Stimulated activated CD4-positive, alpha-beta T cell treated with anti-CD3 and anti-CD28 coated beads, TNF-alpha, amount 100 ng/mL, for 24 hours (primary cell): ENCODE measurements around the gene UBE2L3.
"Not testable (repeated sequence)": the region's sequence is repeated elsewhere in the genome, so short reads cannot be mapped to it uniquely, and the experiment has no call there.

Source experiments
- DNase-seq, 3 experiments: peaks; one replicate each; pipeline ENCODE4 v3.0.0-alpha.2; 2020; ENCODE audit warnings: low read depth in 3 of 3

The UBE2L3 gene

DNA sequence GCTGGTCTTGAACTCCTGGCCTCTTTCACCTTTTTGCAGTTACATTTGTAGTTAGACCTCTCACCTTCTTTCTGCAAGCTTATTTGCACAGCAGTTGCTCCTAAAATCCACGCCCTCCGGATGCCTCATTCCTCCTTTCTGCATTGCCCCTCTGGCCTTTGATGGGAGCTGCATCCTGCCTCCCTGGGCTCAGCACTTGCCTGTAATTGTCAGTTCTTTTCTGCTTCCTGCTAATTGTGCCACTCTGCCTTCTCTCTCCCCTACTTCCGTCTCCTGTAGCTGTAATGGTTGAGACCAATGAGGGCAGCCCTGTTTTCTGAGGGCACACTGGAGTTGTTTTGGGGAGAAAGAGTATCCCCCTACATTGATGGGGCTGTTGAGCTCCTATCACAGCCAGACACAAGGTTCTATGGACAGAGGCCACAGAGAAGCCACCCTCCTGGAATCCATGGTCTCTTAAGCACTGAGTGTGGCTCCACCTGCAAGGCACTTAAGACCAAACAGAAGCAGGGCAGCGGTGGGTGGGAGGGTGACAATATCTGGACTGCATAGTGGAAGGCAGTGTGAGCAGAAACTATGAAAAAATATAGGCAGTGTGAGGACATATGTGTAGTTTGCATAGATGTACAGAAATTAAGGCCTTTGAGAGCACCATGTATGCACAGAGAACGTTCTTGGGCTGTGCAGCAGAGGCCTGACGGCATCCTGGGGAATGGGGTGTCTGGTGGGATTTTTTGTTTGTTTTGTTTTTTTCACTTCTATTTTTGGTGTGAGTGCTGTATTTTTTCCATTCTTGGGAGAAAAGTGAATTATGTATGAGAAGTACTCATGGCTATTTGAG is 31.8 kb downstream of the UBE2L3 start:
- no peak for DNase-seq

DNA sequence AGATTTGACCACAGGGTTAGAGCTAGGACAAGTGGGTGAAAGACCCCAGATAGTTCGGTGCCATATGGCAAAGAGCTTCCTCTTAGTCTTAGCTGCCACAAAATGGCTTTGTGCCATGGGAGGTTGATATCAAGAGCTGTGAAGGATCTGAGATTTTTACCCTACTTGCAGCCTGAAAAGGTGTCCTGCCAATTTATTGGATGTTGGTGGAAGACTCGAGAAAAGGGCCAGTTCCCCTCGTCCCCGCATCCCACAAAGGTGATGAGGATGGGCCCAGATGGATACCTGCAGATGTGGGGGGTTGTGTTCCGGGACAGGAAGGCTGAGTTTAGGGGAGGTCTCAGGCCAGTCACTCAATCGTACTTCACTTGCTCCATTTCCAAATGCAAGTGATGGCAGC is 35.1 kb downstream of the UBE2L3 start:
- no peak for DNase-seq

DNA sequence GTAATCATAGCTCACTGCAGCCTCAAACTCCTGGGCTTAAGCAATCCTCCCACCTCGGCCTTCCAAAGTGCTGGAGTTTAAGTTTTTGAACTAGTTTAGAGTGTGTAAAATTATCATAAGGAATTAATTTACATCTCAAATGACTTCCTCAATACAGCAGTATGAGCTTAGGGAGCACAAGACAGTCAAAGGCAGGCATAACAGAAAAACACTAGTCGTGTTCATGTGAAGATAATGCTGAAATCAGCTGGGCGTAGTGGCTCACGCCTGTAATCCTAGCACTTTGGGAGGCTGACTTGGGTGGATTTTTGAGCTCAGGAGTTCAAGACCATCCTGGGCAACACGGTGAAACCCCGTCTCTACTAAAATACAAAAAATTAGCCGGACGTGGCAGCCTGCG is 36.5 kb downstream of the UBE2L3 start:
- no peak for DNase-seq

DNA sequence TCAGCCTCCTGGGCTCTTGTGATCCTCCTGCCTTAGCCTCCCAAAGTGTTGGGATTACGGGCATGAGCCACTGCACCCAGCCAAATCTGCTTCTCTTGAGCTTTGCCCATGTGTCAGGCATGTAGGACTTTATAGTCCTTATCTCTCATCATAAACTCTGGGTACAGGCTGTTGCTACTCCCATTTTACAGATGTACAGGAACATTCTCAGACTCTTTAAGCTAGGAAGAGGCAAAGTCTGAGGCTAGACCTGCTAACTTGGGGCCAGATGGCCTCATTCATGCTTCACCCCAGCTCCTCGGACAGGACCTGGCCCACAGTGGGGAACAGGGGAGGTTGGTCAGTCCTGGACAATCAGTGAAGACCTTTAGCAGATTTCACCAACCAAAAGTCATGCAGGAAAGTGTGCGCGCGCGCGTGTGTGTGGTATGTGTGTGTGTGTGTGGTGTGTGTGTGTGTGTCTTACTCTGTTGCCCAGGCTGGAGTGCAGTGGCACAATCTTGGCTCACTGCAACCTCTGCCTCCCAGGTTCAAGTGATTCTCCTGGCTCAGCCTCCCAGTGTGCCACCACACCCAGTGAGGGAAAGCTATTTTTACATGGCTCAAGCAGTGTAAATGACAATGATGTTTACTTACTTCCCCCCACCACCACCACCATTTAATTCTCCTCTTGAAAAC is 38.5 kb downstream of the UBE2L3 start:
- no peak for DNase-seq

DNA sequence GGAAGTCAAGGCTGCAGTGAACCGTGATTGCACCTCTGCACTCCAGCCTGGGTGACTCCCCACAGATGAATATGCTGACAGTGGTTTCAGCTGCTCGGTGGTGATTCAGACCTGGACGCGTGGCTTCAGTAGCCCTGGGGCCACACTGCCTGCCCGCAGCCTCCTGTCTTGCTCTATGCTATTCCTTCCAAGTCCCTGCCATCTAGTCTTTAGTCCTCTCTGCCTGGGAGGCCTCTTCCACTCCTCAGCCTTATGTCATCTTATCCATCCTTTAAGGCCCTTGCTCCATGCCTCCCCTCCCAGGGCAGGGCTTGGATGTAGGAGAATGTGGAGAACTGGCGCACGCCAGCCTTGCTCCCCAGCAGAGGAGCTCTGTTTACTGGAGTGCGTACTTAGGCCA is 39.3 kb downstream of the UBE2L3 start:
- no peak for DNase-seq

DNA sequence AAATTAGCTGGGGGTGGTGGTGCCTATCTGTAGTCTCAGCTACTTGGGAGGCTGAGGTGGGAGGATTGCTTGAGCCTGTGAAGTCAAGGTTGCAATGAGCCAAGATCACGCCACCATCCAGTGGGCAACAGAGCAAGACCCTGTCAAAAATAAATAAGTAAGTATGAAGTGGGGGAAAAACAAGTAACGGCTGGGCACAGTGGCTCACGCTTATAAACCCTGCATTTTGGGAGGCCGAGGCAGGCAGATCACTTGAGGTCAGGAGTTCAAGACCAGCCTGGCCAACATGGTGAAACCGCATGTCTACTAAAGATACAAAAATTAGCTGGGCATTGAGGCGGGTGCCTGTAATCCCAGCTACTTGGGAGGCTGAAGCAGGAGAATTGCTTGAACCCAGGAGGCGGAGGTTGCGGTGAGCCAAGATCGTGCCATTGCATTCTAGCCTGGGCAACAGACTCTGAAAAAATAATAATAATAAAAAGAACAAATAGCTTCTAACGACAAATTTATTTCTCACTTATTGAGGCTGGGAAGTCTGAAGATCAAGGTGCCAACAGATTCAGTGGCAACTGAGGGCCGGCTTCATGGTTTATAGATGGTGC is 42.1 kb downstream of the UBE2L3 start:
- DNase-seq = not testable (repeated sequence)

DNA sequence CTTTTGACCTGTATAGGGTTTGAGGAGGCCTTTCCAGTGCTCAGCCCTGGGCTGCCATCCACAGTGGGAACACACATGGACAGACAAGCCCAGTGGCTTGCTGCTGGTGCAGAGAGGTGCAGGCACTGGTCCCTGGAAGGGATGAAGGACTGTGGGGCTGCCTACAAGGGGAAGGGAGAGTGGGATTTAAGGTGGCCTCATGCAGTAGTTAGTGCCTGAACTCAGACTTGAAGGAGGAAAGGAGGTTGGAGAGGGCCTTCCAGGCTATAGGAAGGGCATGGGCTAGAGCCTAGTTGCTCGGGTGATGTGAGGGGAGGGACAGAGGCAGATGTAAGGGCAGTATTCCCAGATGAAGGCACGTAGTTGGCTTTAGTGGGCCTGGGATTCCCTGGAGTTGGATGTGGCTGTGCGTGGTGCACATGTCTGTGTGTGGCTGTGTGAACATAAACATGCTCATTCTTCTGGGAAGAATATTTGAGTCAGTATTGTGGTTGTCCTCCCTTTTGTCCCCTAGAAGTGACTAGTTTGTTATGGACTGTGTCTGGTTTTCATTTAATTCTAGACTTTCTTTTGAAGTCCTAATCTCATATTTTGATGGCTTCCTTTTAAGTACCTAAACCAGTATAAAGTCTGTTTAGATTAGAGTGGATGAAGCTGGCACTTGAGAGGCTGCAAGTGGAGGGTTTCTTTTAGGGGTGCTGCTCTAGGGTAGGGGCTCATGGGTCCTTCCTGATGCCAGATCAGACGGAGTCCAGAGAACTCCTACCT is 43.9 kb downstream of the UBE2L3 start:
- no peak for DNase-seq

DNA sequence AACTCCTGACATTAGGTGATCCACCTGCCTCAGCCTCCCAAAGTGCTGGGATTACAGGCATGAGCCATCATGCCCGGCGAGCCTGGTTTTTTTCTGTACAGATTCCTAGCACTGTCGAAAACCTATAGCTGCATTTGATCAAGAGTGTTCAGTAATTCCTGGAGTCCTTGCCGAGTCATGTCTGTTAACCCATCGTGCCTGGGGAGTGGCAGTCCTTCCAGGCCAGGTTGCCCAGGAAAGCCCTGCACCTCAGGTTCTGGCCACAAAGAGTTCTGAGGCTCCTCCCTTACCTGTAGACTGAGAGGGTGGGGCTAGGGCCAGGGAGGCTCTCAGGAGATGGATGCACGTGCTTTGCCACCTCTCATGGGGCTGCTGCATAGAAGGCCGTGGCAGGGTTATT is 45.3 kb downstream of the UBE2L3 start:
- DNase-seq = no peak

DNA sequence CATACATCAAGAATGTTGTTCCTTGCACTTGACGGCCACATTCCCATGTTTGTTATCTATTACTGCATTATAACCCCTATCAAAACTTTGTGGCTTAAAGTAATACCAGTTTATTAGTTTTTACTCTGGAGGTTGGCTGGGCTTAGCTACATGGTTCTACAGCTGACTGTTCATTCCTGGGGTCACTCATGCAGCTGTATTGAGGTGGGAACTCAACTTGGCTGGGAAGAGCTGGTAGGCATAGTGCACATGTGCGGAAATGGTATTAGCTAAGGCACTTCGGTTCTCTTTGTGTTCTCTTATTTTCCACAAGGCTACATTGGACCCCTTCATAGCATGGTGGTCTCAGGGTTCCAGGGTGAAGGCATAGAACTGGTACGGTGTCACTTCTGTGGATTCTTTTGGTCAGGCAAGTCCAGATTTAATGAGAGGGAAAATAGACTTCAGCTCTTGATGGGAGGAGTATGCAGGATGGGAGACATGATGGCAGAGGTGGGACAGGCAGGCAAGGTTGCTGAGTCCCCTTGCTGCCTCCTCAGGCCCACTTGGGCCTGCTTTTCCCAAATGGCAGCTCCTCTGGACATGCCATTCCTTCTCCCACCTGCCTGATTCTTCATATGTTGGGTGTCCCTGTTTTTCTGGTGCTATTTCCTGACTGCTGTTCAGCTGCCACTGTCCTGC is 46.2 kb downstream of the UBE2L3 start:
- no peak for DNase-seq

DNA sequence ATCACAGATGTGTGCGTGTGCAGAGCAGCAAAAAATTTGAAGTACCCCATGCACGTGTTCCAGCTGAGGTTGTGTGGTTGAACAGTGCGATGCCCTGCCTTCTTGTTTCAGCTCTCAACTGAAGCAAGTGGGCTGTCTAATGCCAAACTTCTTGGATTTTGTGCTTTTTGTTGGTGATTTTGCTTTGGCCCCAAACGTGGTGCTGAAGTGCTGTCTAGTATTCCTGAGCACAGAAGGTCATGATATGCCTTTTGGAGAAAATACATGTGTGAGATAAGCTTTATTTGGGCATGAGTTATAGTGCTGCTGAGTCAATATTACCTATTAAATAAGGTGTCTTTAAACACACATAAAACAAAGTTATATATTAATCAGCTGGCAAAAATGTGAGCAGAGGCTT is 48.2 kb downstream of the UBE2L3 start:
- DNase-seq = no peak

DNA sequence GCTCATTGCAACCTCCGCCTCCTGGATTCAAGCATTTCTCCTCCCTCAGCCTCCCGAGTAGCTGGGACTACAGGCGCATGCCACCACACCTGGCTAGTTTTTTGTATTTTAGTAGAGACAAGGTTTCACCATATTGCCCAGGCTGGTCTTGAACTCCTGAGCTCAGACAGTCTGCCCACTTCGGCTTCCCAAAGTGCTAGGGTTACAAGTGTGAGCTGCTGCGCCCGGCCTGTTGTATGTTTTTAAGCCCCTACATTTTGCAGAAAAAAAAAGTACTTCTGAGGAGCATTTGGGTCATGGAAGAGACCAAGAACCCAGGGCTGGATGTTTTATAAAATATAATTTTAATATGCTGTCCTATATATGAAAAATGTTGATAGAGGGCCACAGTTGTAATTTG is 49.8 kb downstream of the UBE2L3 start:
- DNase-seq = not testable (repeated sequence)

DNA sequence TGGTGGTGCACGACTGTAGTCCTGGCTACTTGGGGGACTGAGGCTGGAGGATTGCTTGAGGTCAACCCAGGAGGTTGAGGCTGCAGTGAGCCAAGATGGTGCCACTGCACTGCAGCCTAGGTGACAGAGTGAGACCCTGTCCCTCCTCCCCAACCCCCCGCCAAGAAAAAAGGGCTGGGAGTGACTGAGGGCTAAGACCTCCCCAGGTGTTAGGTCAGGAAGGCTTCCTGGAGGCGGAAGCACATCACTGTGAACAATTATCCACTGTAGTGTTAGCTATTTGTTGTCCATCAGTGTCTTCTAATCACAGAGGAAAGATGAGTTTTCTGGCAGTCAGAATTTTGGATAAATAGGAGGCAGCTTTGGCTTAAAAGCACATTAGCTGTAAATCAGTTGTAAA is 53.5 kb downstream of the UBE2L3 start:
- DNase-seq = no peak

DNA sequence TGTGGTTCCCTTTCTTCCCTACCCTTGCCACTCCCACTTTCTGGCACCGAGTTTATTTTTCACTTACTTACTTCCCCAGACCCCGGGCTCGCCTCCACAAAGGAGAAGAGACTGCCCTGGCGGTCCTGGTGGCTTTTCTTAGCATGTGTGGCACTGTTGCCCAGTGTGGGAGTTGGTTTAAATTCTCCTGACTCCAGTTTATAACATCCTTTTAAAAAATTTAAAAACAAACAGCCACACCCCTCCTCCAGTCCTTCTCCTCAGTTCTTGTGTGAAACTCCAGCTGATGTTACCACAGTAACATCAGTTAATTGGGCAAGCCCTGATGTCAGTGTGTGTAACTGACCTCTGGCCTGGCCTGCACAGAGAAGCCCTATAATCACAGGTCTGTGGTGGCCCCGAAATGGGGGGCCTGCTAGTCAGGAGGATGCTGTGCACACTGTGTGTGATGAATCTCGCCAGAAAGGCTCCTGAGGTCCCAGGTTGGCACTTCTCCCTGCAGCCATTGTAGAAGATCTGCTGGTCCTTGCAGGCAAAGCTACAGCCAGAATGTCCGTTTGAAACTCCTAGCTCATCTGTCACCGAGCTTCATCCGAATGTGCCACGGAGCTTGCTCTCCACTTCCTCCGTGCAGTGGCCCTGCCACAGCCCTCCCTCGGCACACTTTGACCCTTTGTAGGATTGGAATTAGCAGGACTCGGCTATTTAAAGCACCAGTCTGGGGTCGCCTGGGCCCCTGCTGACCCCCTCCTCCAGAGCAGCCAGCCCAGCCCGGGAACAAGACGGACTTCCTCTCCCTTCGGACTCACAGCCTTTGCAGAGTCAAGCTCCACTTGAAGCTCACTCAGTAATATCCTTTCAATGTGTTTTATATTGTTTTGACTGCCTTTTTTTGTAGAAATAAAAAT is 54.8 kb downstream of the UBE2L3 start:
- DNase-seq = no peak

DNA sequence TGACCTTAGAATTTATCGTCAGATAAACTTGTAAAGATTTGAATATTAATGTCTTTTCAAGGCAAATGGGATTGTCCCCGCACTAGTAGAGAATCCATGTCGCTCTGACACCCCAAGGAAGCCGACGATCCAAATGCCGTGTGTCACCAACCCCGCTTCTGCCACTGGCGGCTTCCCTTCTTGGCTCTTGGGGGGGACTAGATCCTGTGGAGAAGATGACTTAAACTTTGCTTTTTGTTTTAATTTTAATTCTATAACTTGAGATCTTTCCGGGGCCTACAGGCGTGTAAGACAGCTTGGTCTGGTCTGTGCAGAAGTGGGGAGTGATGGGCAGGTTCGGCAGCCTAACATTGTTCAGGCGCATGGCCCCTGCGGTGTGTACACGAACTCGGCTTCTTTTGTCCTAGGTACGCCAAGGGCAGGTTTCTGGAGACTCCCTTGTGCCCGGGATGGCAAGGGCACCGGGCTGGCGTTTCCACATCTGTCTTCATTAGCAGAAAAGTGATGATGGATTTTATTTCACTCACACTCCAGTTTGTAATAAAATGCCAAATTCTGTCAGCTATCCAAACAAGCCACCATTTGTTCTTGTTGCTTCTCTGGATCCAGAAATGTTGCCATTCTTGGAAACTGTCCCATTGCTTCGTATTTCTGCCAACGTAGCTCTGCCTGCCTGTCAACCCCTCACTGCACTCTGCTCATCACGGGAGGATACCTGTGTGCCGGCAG is 55.6 kb downstream of the UBE2L3 start:
- no peak for DNase-seq

DNA sequence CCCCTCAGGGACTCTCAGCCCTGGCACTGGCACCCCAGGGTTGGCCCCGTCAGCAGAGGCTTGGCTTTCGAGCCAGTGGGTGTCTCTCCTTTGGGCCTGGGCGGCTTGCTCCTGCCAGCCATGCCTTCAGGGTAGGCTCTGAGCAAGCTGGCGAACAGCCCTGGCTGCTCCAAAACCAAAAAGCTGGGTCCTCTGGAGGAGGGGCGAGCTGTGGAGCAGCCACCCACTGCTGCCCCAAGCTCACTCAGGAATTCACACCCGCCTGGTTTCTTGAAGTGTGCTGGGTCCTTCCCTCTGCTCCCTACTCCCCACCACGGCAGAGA is 56.1 kb downstream of the UBE2L3 start:
- DNase-seq = no peak

DNA sequence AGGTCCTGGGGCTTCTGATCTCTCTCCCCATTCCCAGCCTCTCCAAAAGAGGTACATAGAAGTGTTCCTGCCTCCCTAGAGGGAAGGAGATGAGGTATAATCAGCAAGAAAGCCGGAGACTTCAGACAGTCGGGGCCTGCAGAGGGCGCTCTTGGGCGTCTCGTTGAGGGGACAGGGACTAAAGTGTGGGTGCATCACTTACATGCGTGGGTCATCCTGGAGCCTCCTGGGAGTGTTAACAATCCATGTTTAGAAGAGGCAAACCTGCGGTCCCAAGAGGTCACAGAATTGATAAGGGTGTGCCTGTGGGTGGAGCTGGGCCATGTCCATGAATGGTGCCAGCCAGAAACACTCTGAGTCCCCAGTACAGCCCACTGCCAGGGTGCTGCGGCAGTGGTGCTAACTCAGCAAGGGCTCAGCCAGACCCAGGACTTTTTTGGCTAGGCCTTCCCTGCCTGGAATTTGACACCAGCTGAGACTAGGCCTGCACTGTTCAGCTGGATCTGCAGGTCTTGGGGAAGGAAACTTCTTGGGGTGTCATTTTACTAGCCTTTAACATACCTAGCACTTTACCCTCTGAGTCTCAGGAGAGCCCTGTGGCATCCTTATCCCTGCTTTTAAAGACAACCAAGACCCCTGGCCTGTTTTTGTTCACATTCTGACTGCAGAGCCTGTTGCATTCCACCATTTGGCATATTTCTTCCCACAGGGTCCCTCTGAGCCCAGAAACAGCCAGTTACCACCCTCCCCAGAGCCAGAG is 56.8 kb downstream of the UBE2L3 start:
- DNase-seq = peak in 1 of 3 experiments; percentile 49

DNA sequence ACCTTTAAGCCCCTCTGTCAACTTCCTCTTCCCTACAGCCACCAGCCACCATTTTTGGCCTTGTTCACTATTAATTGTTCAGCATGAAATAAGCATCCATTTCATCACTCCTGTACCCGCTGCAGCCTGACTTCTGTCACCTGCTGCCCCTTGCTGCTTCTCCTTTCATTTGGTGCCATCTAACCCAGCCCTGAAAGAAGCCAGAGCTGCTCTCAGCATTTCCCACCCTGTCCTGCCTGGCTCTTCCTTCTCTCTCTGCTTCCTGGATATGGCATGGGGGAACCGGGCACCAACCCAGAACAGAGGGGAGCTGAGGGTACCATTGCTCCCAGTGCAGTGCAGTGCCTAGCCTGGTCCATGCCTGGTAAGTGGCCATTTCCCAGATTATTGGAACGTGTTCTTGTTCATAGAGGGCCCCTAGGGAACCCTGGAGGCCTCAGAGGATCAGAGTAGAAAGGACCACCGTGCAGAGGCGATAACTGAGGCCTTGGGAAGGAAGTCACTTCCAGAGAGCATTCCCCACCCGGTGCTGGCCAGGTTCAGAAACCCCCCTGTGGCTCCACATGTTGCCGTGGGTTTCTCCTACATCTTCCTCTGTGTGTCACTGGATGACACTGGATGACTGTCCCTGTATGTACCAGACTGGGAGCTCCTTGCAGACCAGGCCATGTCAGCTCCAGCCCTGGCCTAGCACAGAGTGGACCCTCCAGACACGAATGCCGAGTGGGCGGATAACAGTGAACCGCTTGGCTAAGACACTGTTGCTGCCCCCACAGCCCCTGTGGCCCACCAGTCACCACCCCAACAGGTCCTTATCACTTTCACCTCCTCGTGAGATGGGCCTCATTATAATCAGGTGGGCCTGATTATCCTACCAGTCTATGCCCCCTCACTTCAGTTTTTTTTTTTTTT is 57.6 kb downstream of the UBE2L3 start:
- DNase-seq = no peak

DNA sequence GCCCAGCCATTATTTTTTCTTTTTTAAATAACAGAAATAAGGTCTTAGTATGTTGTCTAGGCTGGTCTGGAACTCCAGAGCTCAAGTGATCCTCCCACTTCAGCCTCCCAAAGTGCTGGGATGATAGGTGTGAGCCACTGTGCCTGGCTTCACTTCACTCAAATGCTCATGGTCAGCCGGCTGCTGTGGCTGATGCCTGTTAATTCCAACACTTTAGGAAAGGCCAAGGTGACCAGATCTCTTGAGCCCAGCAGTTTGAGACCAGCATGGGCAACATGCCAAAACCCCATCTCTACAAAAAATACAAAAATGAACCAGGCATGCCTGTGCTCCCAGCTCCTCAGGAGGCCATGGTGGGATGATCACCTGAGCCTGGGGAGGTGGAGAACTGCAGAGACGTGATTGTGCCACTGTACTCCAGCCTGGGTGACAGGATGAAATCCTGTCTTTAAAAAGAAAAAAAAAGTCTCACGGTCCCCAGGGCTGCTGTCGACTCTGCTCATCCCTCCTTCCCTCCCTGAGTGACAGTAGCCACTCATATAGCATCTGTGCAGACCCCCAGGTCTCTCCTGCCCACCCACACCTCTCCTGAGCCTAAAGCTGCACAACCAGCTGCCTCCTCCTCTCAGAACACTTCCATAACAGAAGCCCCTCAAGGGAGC is 58.7 kb downstream of the UBE2L3 start:
- DNase-seq = no peak
